SK-N-MC (cell line): ENCODE measurements around the gene ADARB2.
"Not testable (repeated sequence)": the region's sequence is repeated elsewhere in the genome, so short reads cannot be mapped to it uniquely, and the experiment has no call there.

Experiments used
- DNase-seq: peaks from one replicate; pipeline ENCODE4 v3.0.0-alpha.2; 2011; ENCODE audit warnings: low read depth, low spot score
- H3K27ac ChIP-seq: fragments of 200-600 bp; sonication (generic); 2 replicates; pipeline ENCODE4 v1.5.1; 2016; ENCODE audit warnings: mixed run types
- H3K36me3 ChIP-seq: fragments of 200-600 bp; sonication (generic); 2 replicates; pipeline ENCODE4 v1.6.1; 2017; ENCODE audit warnings: antibody characterized with exemption, low read length, mixed read lengths; ENCODE audit not compliant: insufficient read depth
- H3K4me3 ChIP-seq: fragments of 200-600 bp; sonication (generic); 2 replicates; pipeline ENCODE4 v1.5.1; 2016
- H3K9ac ChIP-seq: fragments of 200-600 bp; sonication (generic); 2 replicates; pipeline ENCODE4 v1.8.0; 2017; ENCODE audit warnings: mixed run types, mixed read lengths; ENCODE audit not compliant: insufficient read length
- H3K9me3 ChIP-seq: fragments of 200-600 bp; sonication (generic); 2 replicates; pipeline ENCODE4 v1.6.1; 2017; ENCODE audit warnings: low read depth, mild to moderate bottlenecking, antibody characterized with exemption, low read length, moderate library complexity, mixed read lengths
- EZH2 ChIP-seq: fragments of 200-600 bp; sonication (generic); IDR thresholded peaks from one replicate; pipeline ENCODE4 v1.6.1; 2017; ENCODE audit warnings: antibody characterized with exemption
- FOXP2 ChIP-seq: optimal IDR thresholded peaks from 2 replicates; pipeline ENCODE3; 2011; ENCODE audit warnings: mild to moderate bottlenecking, moderate library complexity; ENCODE audit not compliant: insufficient read depth; ENCODE audit errors: extremely low read length, control extremely low read depth
- POLR2AphosphoS5 ChIP-seq: IDR thresholded peaks from 2 replicates; pipeline ENCODE4 v1.6.1; 2012; ENCODE audit warnings: mild to moderate bottlenecking, low read depth, low read length, borderline replicate concordance

The ADARB2 gene

GRCh38 chr10:1737222-1738061, at the start of gene ADARB2:
ADARB2 (minus strand) TSS chr10:1737525.
- H3K9me3 ChIP-seq = no peaks in the 10 kb centered on the region
- no peak within 1 kb of the TSS for H3K27ac ChIP-seq
- TF ChIP-seq FOXP2 (no peak), POLR2AphosphoS5 (peak; percentile 72), EZH2 (no peak)
- no peaks in the 10 kb centered on the region for H3K36me3 ChIP-seq
- peak within 1 kb of the TSS; percentile 86 for H3K4me3 ChIP-seq
- peak within 1 kb of the TSS; percentile 74 for H3K9ac ChIP-seq
- DNase-seq = peak; percentile 50

DNA sequence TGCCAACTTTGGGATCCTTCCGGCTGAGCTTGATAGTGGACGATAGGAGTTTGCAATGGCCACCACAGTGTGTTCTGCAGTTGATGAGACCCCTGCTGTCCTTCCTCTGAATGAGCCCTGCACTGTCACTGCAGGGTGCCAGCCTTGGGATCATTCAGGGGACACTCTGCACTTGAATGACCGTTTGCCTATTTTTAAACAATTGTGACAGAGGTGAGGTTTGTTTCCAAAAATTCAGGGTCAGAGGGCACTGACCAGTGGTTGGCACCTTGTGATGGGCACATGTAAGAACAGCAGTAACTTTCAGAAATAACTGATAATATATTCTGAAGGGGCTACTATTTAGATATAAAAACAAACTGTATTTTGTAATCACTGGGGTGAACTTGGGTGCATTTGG, 48.5 kb upstream of the ADARB2 start:
- TF ChIP-seq FOXP2 = no peak
- TF ChIP-seq POLR2AphosphoS5 = no peak
- no peak for TF ChIP-seq EZH2
- no peak for DNase-seq
- H3K27ac ChIP-seq = no peak overlapping the region

GRCh38 chr10:1782841-1783240, 45.5 kb upstream of the ADARB2 start:
- TF ChIP-seq EZH2 (no peak), POLR2AphosphoS5 (no peak), FOXP2 (no peak)
- H3K4me3 ChIP-seq = no peak overlapping the region
- H3K36me3 ChIP-seq = no peaks in the 10 kb centered on the region
- H3K27ac ChIP-seq = no peak overlapping the region
- no peak for DNase-seq
- H3K9me3 ChIP-seq = no peaks in the 10 kb centered on the region
- H3K9ac ChIP-seq = no peak overlapping the region

More for the DNA sequence above, 48.5 kb upstream of the ADARB2 start:
- H3K36me3 ChIP-seq = no peaks in the 10 kb centered on the region
- no peak overlapping the region for H3K4me3 ChIP-seq
- no peaks in the 10 kb centered on the region for H3K9me3 ChIP-seq
- no peak overlapping the region for H3K9ac ChIP-seq

- TF ChIP-seq EZH2 (no peak), POLR2AphosphoS5 (no peak), FOXP2 (no peak)
- DNase-seq = no peak
- no peak overlapping the region for H3K27ac ChIP-seq
- H3K9ac ChIP-seq = no peak overlapping the region
- H3K9me3 ChIP-seq = no peaks in the 10 kb centered on the region
- H3K4me3 ChIP-seq = no peak overlapping the region
- H3K36me3 ChIP-seq = no peaks in the 10 kb centered on the region
These were observed 42.5 kb upstream of the ADARB2 start for GRCh38 chr10:1779796-1780195.

DNA sequence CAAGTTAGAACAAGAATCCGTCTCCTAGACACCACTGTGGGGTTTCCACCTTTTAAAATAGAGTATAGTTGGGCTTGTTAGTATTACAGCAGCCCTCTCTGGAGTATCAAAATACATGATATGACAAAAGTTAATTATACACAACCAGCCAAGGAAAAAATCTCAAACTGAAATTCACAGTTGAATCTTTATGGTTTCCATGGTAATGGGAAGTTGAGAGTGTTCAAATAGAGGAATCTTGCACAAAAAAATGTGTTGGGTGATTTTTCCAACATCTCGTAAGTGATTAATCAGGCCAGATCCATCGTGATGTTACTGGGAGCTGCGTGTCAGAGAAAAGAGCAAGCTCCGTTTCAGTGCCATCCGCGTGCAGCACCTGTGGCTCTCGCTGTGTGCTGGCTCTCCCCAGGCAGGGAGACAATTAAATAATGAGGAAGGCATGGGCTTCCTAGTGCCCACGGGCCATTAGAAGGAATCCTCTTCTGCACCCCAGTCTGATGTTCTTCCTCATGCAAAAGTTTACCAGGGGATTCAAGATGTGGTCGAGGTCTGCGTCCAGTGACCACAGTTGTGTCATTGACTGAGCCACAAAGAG, 41.1 kb upstream of the ADARB2 start:
- no peak for TF ChIP-seq POLR2AphosphoS5
- no peak for TF ChIP-seq EZH2
- no peak for TF ChIP-seq FOXP2
- H3K9ac ChIP-seq = no peak overlapping the region
- DNase-seq = no peak
- H3K9me3 ChIP-seq = no peaks in the 10 kb centered on the region
- H3K36me3 ChIP-seq = no peaks in the 10 kb centered on the region
- no peak overlapping the region for H3K27ac ChIP-seq
- no peak overlapping the region for H3K4me3 ChIP-seq

DNA sequence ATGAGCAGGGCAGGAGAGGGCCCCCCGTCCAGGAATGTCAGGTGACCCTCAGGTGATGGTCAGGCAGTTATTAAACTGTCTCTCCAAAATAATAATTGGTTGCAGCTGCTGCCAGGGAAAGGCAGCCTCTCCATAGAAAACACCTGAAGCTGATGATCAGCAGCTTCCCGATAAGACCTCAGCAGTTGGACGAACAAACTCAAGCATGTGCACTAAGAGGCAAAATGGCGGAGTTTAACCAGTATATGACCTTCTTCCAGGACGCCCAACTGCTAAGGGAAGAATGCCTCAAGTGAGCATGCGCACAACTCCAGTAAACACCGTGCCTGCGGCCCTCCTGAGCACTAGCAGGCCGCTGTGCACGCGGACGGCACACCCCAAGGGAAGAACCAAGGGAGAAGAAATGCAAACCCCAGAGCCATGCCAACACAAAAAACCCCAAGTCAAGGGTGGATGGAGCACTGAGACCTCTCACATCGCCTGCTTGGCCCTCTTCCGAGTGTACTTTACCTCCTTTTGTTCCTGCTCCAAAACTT, 38.9 kb upstream of the ADARB2 start:
- Histone ChIP-seq H3K4me3 (no peak overlapping the region), H3K27ac (no peak overlapping the region), H3K9me3 (no peaks in the 10 kb centered on the region), H3K9ac (no peak overlapping the region), H3K36me3 (no peaks in the 10 kb centered on the region)
- DNase-seq = no peak
- no peak for TF ChIP-seq EZH2
- no peak for TF ChIP-seq POLR2AphosphoS5
- TF ChIP-seq FOXP2 = no peak

- Histone ChIP-seq H3K36me3 (no peaks in the 10 kb centered on the region), H3K9ac (no peak overlapping the region), H3K27ac (no peak overlapping the region), H3K4me3 (no peak overlapping the region), H3K9me3 (no peaks in the 10 kb centered on the region)
- DNase-seq = no peak
- no peak for TF ChIP-seq POLR2AphosphoS5
- TF ChIP-seq EZH2 = no peak
- no peak for TF ChIP-seq FOXP2
These were observed 37.5 kb upstream of the ADARB2 start for GRCh38 chr10:1774796-1775195.

DNA sequence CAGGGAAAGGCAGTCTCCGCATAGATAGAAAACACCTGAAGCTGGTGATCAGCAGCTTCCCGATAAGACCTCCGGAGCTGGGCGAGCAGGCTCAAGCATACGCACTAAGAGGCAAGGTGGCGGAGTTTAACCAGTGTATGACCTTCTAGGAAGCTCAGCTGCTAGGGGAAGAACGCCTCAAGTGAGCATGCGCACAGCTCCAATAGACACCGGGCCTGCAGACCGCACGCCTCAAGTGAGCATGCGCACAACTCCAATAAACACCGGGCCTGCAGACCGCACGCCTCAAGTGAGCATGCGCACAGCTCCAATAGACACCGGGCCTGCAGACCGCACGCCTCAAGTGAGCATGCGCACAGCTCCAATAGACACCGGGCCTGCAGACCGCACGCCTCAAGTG, 35.9 kb upstream of the ADARB2 start:
- not testable (repeated sequence) for H3K36me3 ChIP-seq, H3K27ac ChIP-seq, H3K9ac ChIP-seq, H3K4me3 ChIP-seq, DNase-seq, H3K9me3 ChIP-seq
